Esophagus muscularis mucosa (tissue), 4 donors: ENCODE measurements around the gene KRCC1. TPM values are rescaled to one million over a fixed set of nuclear protein-coding genes. Genes with fewer than 3 reads are reported as not detected.

Experiments
- DNase-seq: peaks from one replicate; pipeline ENCODE4 v3.0.0-alpha.2; 2017; ENCODE audit errors: extremely low spot score
- H3K27ac ChIP-seq, 4 donors: fragments of 200-600 bp; sonication (generic); replicated peaks in 1 of 4; 1 replicate in 3 of 4; 2 replicates in 1 of 4; pipeline ENCODE4 v1.5.1; 2016 to 2019; ENCODE audit warnings: mild to moderate bottlenecking in 1 of 4
- H3K27me3 ChIP-seq, 4 donors: fragments of 200-600 bp; sonication (generic); one replicate each; pipeline versions ENCODE4 v1.5.1 to v1.6.0; 2016 to 2019
- H3K36me3 ChIP-seq, 4 donors: fragments of 200-600 bp; sonication (generic); one replicate each; pipeline ENCODE4 v1.5.1; 2016 to 2019
- H3K4me1 ChIP-seq, 4 donors: fragments of 200-600 bp; sonication (generic); one replicate each; pipeline ENCODE4 v1.5.1; 2016 to 2019
- H3K4me3 ChIP-seq, 4 donors: fragments of 200-600 bp; sonication (generic); 1 replicate in 2 of 4; 2 replicates in 2 of 4; pipeline ENCODE4 v1.5.1; 2016 to 2019; ENCODE audit warnings: mild to moderate bottlenecking in 4 of 4, moderate library complexity in 1 of 4
- H3K9me3 ChIP-seq, 4 donors: fragments of 200-600 bp; sonication (generic); 1 replicate in 3 of 4; 2 replicates in 1 of 4; pipeline ENCODE4 v1.5.1; 2016 to 2019
- EP300 ChIP-seq: sonication (generic); formaldehyde crosslinking; IDR thresholded peaks from one replicate; pipeline ENCODE4 v1.6.1; 2017; ENCODE audit warnings: antibody characterized with exemption
- POLR2A ChIP-seq: fragments of 450-650 bp; IDR thresholded peaks from one replicate; pipeline ENCODE4 v1.6.1; 2017; ENCODE audit warnings: antibody characterized with exemption, moderate library complexity, mild to moderate bottlenecking, low read depth
- POLR2AphosphoS5 ChIP-seq, 2 donors: sonication (generic); formaldehyde crosslinking; IDR thresholded peaks; one replicate each; pipeline ENCODE4 v1.6.1; 2017; ENCODE audit warnings: antibody characterized with exemption in 2 of 2
- whole genome bisulfite sequencing: methylation state at CpG from one replicate; pipeline ENCODE4 v1.1.5; 2018; 5-methylcytosine and 5-hydroxymethylcytosine counted together
- intact Hi-C: fragments of 100-400 bp; cut with DNase I; formaldehyde crosslinking; loops from one replicate; pipeline ENCODE4 v1.15.1; 2023
- total RNA-seq, 4 donors: library from RNA; depleted of rRNA; stranded (reverse); fragments of >200 nt; gene quantifications; one replicate each; pipeline versions ENCODE4 v1.1.0 to v1.2.1, GENCODE V29; 2016
- TF ChIP-seq, protein P1 (sequence below), 3 experiments: fragments of 200-600 bp in 2 of 3; fragments of 450-650 bp in 1 of 3; sonication (generic) in 2 of 3; IDR thresholded peaks; one replicate each; pipeline ENCODE4 v1.5.1; 2017 to 2019; ENCODE audit warnings: antibody characterized with exemption in 3 of 3, mild to moderate bottlenecking in 2 of 3, moderate library complexity in 1 of 3

The KRCC1 gene
- total RNA-seq, 4 donors from 2014 or later, result 21.9 to 36.4 (median 27.9) TPM

- H3K27me3 ChIP-seq, result no peaks in the 10 kb centered on the region
- WGBS, result 64% methylated on average over 3 of the region's 3 CpGs
- no peak for TF ChIP-seq POLR2A
- TF ChIP-seq, protein P1, sequence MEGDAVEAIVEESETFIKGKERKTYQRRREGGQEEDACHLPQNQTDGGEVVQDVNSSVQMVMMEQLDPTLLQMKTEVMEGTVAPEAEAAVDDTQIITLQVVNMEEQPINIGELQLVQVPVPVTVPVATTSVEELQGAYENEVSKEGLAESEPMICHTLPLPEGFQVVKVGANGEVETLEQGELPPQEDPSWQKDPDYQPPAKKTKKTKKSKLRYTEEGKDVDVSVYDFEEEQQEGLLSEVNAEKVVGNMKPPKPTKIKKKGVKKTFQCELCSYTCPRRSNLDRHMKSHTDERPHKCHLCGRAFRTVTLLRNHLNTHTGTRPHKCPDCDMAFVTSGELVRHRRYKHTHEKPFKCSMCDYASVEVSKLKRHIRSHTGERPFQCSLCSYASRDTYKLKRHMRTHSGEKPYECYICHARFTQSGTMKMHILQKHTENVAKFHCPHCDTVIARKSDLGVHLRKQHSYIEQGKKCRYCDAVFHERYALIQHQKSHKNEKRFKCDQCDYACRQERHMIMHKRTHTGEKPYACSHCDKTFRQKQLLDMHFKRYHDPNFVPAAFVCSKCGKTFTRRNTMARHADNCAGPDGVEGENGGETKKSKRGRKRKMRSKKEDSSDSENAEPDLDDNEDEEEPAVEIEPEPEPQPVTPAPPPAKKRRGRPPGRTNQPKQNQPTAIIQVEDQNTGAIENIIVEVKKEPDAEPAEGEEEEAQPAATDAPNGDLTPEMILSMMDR (IDR thresholded peaks at IDR 0.05), result no peak
- TF ChIP-seq POLR2AphosphoS5 (IDR thresholded peaks at IDR 0.05), result no peak
- TF ChIP-seq EP300, result no peak
- H3K36me3 ChIP-seq, result peaks cover 0 to 18% (median 6%) of the 10 kb centered on the region in 4 donors
- H3K4me3 ChIP-seq, result no peak overlapping the region
- DNase-seq, result no peak
- H3K4me1 ChIP-seq, result peaks cover 0 to 3% (median 0%) of the 10 kb centered on the region in 4 donors
- H3K27ac ChIP-seq, result no peak overlapping the region
- intact Hi-C loops, result no loop called here
- no peaks in the 10 kb centered on the region for H3K9me3 ChIP-seq
Observed at GRCh38 chr2:88091943-88092342, 36.4 kb upstream of the KRCC1 start.

DNA sequence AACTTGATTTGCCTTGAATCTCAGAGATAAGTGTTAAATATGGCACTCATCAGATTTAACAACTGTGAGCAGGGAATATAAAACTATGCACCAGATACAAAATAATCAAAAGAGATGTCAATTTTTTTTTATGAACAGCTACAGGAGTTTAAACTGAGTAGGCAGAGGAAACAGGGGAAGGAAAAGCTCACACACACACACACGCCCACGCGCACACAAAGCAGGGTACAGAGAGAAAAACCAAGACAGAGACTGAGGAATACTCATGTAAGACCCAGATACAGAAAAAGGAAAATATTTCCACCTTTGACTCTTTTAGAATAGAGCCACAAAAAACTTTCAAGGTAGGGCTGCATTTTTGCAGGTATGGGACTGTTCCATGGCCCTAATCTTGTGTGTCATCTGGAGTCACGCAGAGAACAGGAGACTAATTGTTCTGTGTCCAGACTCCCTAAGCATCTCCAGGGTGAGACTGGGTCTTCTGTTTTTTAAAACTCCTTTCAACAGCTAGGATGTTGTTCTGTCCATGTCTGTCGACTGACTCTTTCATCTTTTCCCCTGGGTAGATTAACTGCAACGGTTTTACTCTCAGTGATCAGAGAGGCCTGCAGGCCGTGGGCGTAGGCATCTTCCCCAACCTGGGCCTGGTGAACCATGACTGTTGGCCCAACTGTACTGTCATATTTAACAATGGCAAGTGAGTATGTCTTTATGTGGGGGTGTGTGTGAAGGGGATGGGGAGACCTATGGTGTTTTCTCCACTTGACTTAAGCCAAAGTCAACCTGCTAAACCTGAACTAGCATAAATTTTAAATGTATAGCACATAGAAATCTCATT, 35.1 kb upstream of the KRCC1 start:
- Histone ChIP-seq H3K27ac (no peak overlapping the region), H3K4me3 (no peak overlapping the region), H3K27me3 (no peaks in the 10 kb centered on the region), H3K36me3 (peaks cover 0 to 13% (median 6%) of the 10 kb centered on the region in 4 donors), H3K9me3 (no peaks in the 10 kb centered on the region), H3K4me1 (no peaks in the 10 kb centered on the region)
- intact Hi-C loops, result no loop called here
- no peak for DNase-seq
- TF ChIP-seq, protein P1 (IDR thresholded peaks at IDR 0.05), result no peak
- no peak for TF ChIP-seq POLR2AphosphoS5 (IDR thresholded peaks at IDR 0.05)
- no peak for TF ChIP-seq EP300
- no peak for TF ChIP-seq POLR2A
- WGBS, result 81% methylated on average over 8 of the region's 8 CpGs

DNA sequence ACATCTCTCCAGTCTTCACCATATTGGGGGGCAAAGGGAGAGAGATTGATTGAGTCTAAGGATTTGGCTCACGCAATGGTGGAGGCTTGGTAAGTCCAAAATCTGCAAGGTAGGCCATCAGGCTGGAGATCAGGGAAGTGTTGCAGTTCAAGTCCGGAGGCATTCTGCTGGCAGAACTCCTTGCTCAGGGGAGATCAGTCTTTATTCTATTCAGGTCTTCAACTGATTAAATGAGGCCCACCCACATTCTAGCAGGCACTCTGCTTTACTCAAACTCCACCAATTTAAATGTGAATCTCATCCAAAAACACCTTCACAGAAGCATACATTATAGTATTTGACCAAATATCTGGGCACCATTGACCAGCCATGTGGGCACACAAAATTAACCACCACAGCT, 33.4 kb upstream of the KRCC1 start:
- WGBS, result 90% methylated on average over 2 of the region's 2 CpGs
- Histone ChIP-seq H3K27me3 (no peaks in the 10 kb centered on the region), H3K36me3 (peaks cover 0 to 28% (median 6%) of the 10 kb centered on the region in 4 donors), H3K4me1 (no peaks in the 10 kb centered on the region), H3K4me3 (no peak overlapping the region), H3K9me3 (no peaks in the 10 kb centered on the region), H3K27ac (no peak overlapping the region)
- no peak for DNase-seq
- TF ChIP-seq EP300, result no peak
- intact Hi-C loops, result no loop called here

DNA sequence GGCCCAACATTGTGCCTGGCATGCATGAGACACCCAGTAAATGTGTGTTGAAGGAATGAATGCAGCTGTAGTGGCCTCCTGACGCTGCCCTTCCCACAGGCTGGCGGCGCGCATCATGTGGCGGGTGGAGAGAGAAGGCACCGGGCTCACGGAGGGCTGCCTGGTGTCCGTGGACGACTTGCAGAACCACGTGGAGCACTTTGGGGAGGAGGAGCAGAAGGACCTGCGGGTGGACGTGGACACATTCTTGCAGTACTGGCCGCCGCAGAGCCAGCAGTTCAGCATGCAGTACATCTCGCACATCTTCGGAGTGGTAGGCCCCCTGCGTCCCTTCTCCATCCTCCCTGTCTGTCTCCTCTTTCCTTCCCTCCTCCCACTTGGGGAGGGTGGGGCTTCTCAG, 32.2 kb upstream of the KRCC1 start:
- Histone ChIP-seq H3K27me3 (no peaks in the 10 kb centered on the region), H3K4me1 (peaks cover 0 to 3% (median 0%) of the 10 kb centered on the region in 4 donors), H3K4me3 (no peak overlapping the region), H3K9me3 (no peaks in the 10 kb centered on the region), H3K27ac (no peak overlapping the region), H3K36me3 (peaks cover 0 to 17% (median 4%) of the 10 kb centered on the region in 4 donors)
- DNase-seq, result no peak
- intact Hi-C loops, result no loop called here
- 91% methylated on average over 16 of the region's 17 CpGs for WGBS
- TF ChIP-seq POLR2AphosphoS5 (IDR thresholded peaks at IDR 0.05) (no peak), POLR2A (no peak), EP300 (no peak)
- TF ChIP-seq, protein P1 (IDR thresholded peaks at IDR 0.05), result no peak

- 96% methylated on average over 2 of the region's 2 CpGs for WGBS
- Histone ChIP-seq H3K9me3 (no peaks in the 10 kb centered on the region), H3K27me3 (no peaks in the 10 kb centered on the region), H3K27ac (no peak overlapping the region), H3K4me1 (peaks cover 0 to 9% (median 0%) of the 10 kb centered on the region in 4 donors), H3K36me3 (peaks cover 0 to 15% (median 2%) of the 10 kb centered on the region in 4 donors), H3K4me3 (no peak overlapping the region)
- TF ChIP-seq POLR2A (no peak), POLR2AphosphoS5 (IDR thresholded peaks at IDR 0.05) (no peak), EP300 (no peak)
- TF ChIP-seq, protein P1 (IDR thresholded peaks at IDR 0.05), result no peak
- DNase-seq, result no peak
- intact Hi-C loops, result no loop called here
Observed at GRCh38 chr2:88087073-88087472, 31.5 kb upstream of the KRCC1 start.
